Caco-2 (cell line): Measurements from ENCODE around the gene PLEKHM1. TPM values are rescaled to one million over a fixed set of nuclear protein-coding genes. Genes with fewer than 3 reads are reported as not detected.
A peak's percentile ranks its signal among the peaks of the same experiment; 100 is the strongest.

Source experiments
- BruUV-seq: library from RNA; stranded (reverse); fragments of 400-500 nt; replicated peaks from 2 replicates; lab custom pipeline; 2021; lab: Mats Ljungman, UMichigan
- CTCF ChIA-PET: fragments of 300-600 bp; sonication (Branson Sonifier 250); formaldehyde crosslinking; loops from one replicate; lab custom pipeline; 2022; ENCODE audit warnings: antibody characterized with exemption; lab: Charles Lee
- POLR2A ChIA-PET: fragments of 300-600 bp; sonication (Branson Sonifier 250); formaldehyde crosslinking; loops from one replicate; lab custom pipeline; 2022; ENCODE audit warnings: antibody characterized with exemption; lab: Charles Lee
- DNase-seq, 2 experiments: peaks; one replicate each; pipeline versions ENCODE4 v3.0.0 to v3.0.0-alpha.2; 2020 to 2022
- H3K27me3 ChIP-seq: replicated peaks from 2 replicates; pipeline ENCODE4 v1.6.0; 2011; ENCODE audit warnings: low read length; ENCODE audit not compliant: control insufficient read depth, insufficient read depth
- H3K36me3 ChIP-seq: 2 replicates; pipeline ENCODE4 v1.5.1; 2011; ENCODE audit warnings: low read length; ENCODE audit not compliant: control insufficient read depth, insufficient read depth
- H3K4me1 ChIP-seq: fragments of 250-450 bp; sonication (Bioruptor Pico); 2 replicates; pipeline ENCODE4 v1.5.1; 2020; ENCODE audit warnings: mild to moderate bottlenecking
- H3K4me3 ChIP-seq: 2 replicates; pipeline ENCODE4 v1.5.1; 2011; ENCODE audit warnings: low read depth, mild to moderate bottlenecking, control low read depth, low read length
- H3K9me3 ChIP-seq: fragments of 250-450 bp; sonication (Bioruptor Pico); 2 replicates; pipeline ENCODE4 v1.5.1; 2020; ENCODE audit warnings: mild to moderate bottlenecking, moderate library complexity
- H3K27ac Mint-ChIP-seq: one replicate; pipeline ENCODE4 v1.8.0; 2022; ENCODE audit warnings: mixed read lengths; ENCODE audit not compliant: unreplicated experiment
- H3K27me3 Mint-ChIP-seq: one replicate; pipeline ENCODE4 v1.8.0; 2022; ENCODE audit warnings: mixed read lengths; ENCODE audit not compliant: insufficient read depth, unreplicated experiment
- H3K36me3 Mint-ChIP-seq: one replicate; pipeline ENCODE4 v1.8.0; 2022; ENCODE audit warnings: mild to moderate bottlenecking, mixed read lengths; ENCODE audit not compliant: insufficient read depth, unreplicated experiment
- H3K4me1 Mint-ChIP-seq: one replicate; pipeline ENCODE4 v1.8.0; 2022; ENCODE audit warnings: low read depth, mixed read lengths; ENCODE audit not compliant: unreplicated experiment
- H3K4me3 Mint-ChIP-seq: one replicate; pipeline ENCODE4 v1.8.0; 2022; ENCODE audit warnings: mild to moderate bottlenecking, moderate library complexity, mixed read lengths; ENCODE audit not compliant: unreplicated experiment
- H3K9me3 Mint-ChIP-seq: one replicate; pipeline ENCODE4 v1.8.0; 2022; ENCODE audit warnings: mixed read lengths; ENCODE audit not compliant: unreplicated experiment
- intact Hi-C: fragments of 100-400 bp; cut with micrococcal nuclease; formaldehyde crosslinking; loops from one replicate; pipeline ENCODE4 v1.10.0; 2022; ENCODE audit not compliant: unreplicated experiment
- total RNA-seq: library from RNA; stranded (reverse); gene quantifications from 2 replicates; pipeline ENCODE4 v1.2.3, GENCODE V29; 2022
- TF ChIP-seq, protein P1 (sequence below), 2 experiments: fragments of 200-600 bp in 1 of 2; IDR thresholded peaks; 1 replicate in 1 of 2; 2 replicates in 1 of 2; pipeline versions ENCODE4 v1.5.1 to v1.8.0; 2011 to 2022; ENCODE audit warnings: antibody characterized with exemption in 1 of 2, control low read depth in 1 of 2, inconsistent platforms in 1 of 2, low read depth in 1 of 2, low read length in 1 of 2, mild to moderate bottlenecking in 1 of 2, moderate library complexity in 1 of 2; ENCODE audit not compliant: insufficient read depth in 1 of 2, severe bottlenecking in 1 of 2, unreplicated experiment in 1 of 2

PLEKHM1 gene
- total RNA-seq, 1 experiment from 2014 or later: 30.4 TPM

DNA sequence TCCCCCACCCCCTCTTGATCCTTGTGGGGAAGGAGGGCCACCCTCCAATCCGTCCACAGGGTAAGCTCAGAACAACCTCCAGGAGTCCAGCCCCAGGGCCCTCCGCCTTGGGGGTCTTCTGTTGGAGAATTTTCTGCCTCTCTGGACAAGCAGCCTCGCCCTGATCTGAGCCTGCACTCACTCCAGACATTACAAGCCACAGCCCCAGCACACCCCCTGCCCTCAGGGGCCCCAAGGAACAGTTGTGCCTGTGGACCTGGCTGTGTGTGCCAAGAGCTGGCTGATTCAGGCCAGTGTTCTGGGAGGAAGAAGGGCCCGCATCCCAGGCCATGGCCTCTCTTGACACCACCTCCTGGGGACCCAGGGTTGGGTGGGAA lies 57.4 kb downstream of the PLEKHM1 start:
- H3K4me3 Mint-ChIP-seq: peak overlapping the region; percentile 97
- Histone ChIP-seq H3K27me3 (no peaks in the 10 kb centered on the region), H3K36me3 (no peaks in the 10 kb centered on the region), H3K9me3 (no peaks in the 10 kb centered on the region), H3K4me1 (0 out of 2 replicates have a peak, but pooled peaks cover 4% of the 10 kb centered on the region), H3K4me3 (peak overlapping the region; percentile 69)
- no peak for DNase-seq
- no TSS peak for BruUV-seq
- no peaks in the 10 kb centered on the region for H3K4me1 Mint-ChIP-seq
- no peaks in the 10 kb centered on the region for H3K9me3 Mint-ChIP-seq
- no peaks in the 10 kb centered on the region for H3K27me3 Mint-ChIP-seq
- no peak overlapping the region for H3K27ac Mint-ChIP-seq
- TF ChIP-seq, protein P1, sequence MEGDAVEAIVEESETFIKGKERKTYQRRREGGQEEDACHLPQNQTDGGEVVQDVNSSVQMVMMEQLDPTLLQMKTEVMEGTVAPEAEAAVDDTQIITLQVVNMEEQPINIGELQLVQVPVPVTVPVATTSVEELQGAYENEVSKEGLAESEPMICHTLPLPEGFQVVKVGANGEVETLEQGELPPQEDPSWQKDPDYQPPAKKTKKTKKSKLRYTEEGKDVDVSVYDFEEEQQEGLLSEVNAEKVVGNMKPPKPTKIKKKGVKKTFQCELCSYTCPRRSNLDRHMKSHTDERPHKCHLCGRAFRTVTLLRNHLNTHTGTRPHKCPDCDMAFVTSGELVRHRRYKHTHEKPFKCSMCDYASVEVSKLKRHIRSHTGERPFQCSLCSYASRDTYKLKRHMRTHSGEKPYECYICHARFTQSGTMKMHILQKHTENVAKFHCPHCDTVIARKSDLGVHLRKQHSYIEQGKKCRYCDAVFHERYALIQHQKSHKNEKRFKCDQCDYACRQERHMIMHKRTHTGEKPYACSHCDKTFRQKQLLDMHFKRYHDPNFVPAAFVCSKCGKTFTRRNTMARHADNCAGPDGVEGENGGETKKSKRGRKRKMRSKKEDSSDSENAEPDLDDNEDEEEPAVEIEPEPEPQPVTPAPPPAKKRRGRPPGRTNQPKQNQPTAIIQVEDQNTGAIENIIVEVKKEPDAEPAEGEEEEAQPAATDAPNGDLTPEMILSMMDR (IDR thresholded peaks at IDR 0.05; ENCODE audit: insufficient read depth in 1 of 2, low read depth in 1 of 2, low read length in 1 of 2, severe bottlenecking in 1 of 2, unreplicated experiment in 1 of 2): no peak
- intact Hi-C loops: no loop called here
- CTCF ChIA-PET: no interaction called here
- H3K36me3 Mint-ChIP-seq: peaks cover 9% of the 10 kb centered on the region
- POLR2A ChIA-PET: no interaction called here

DNA sequence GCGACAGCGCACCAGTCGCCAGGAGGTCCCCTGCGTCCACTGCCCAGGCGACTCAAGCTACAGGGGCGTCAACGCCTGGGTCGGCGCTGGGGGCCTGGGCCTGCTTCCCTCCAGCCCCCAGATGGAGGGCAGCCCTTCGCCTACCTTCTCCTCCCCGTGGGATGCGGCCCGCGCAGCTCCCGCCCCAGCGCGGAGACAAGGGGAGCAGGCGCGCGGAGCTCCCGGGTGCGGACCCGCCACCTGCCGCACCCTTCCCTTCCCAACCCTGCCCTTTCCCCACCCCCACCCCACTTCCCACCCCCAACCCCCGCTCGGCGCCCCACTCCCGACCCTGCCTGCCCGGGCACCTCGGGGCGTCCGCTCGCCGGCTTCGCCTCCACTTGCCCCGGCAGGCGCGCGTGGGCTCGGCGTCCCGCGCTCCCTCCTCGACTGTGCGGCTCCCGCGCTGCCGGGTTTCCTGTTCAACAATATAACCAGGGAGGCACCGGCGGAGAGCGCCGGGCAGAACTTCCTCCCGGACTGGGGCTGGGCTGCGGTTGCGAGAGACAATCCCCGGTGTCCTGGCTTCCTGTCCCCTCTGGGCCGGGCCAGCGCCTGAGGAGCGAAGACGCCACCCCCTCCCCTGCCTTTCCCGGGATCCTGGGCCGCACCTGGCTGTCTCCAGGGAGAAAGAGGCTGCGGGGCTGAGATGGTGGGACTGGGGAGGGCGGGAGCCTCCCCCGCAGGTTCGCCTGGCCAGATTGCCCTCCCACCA lies 57.9 kb downstream of the PLEKHM1 start, which contains the start of gene ARHGAP27:
ARHGAP27 (minus strand) TSS at position 466 of the 754 bp plus-strand sequence. CDS start 2,591 bp downstream, outside the sequence.
- peak within 1 kb of the TSS; percentile 88 for H3K27ac Mint-ChIP-seq
- POLR2A ChIA-PET: interaction anchor here (1.7 kb wide), 1 partner anchor 61 kb away, joined by 4 read pairs; no protein-coding TSS in a partner anchor

More for the DNA sequence above, 57.9 kb downstream of the PLEKHM1 start, which contains the start of gene ARHGAP27:
- CTCF ChIA-PET: no interaction called here
- H3K4me1 Mint-ChIP-seq: no peaks in the 10 kb centered on the region
- Histone ChIP-seq H3K4me1 (0 out of 2 replicates have a peak, but pooled peaks cover 4% of the 10 kb centered on the region), H3K36me3 (no peaks in the 10 kb centered on the region), H3K27me3 (no peaks in the 10 kb centered on the region), H3K9me3 (no peaks in the 10 kb centered on the region), H3K4me3 (peak within 1 kb of the TSS; percentile 69)
- H3K36me3 Mint-ChIP-seq: peaks cover 6% of the 10 kb centered on the region
- TF ChIP-seq, protein P1 (IDR thresholded peaks at IDR 0.05; ENCODE audit: insufficient read depth in 1 of 2, low read depth in 1 of 2, low read length in 1 of 2, severe bottlenecking in 1 of 2, unreplicated experiment in 1 of 2): no peak
- H3K9me3 Mint-ChIP-seq: no peaks in the 10 kb centered on the region
- no peaks in the 10 kb centered on the region for H3K27me3 Mint-ChIP-seq
- BruUV-seq: no TSS peak
- peak within 1 kb of the TSS; percentile 97 for H3K4me3 Mint-ChIP-seq
- peak in 1 of 2 experiments; percentile 39 for DNase-seq
- intact Hi-C loops: no loop called here
